MCF 10A (cell line): ENCODE measurements around the gene TMEM132D. TPM values are rescaled to one million over a fixed set of nuclear protein-coding genes. Genes with fewer than 3 reads are reported as not detected.

Experiments used
- BruUV-seq: library from RNA; stranded (reverse); fragments of 400-500 nt; replicated peaks from 2 replicates; lab custom pipeline; 2021; lab: Mats Ljungman, UMichigan
- CTCF ChIA-PET: fragments of 300-600 bp; sonication (Branson Sonifier 250); formaldehyde crosslinking; extraction: SDS; loops from one replicate; lab custom pipeline; 2021; ENCODE audit warnings: antibody characterized with exemption, inconsistent platforms; lab: Yijun Ruan, JAX
- POLR2A ChIA-PET: fragments of 300-600, 350-650 bp; sonication (Branson Sonifier 250); formaldehyde crosslinking; extraction: SDS; loops from one replicate; lab custom pipeline; 2020; ENCODE audit warnings: antibody characterized with exemption, inconsistent platforms; lab: Yijun Ruan, JAX
- DNase-seq: peaks from one replicate; pipeline ENCODE4 v3.0.0-alpha.2; 2018; ENCODE audit not compliant: unreplicated experiment
- H3K27ac Mint-ChIP-seq: one replicate; pipeline ENCODE4 v1.8.0; 2022; ENCODE audit warnings: mild to moderate bottlenecking, low read depth, mixed read lengths; ENCODE audit not compliant: unreplicated experiment
- H3K27me3 Mint-ChIP-seq: one replicate; pipeline ENCODE4 v1.8.0; 2022; ENCODE audit warnings: mixed read lengths; ENCODE audit not compliant: insufficient read depth, unreplicated experiment
- H3K36me3 Mint-ChIP-seq: one replicate; pipeline ENCODE4 v1.8.0; 2022; ENCODE audit warnings: mild to moderate bottlenecking, moderate library complexity, mixed read lengths; ENCODE audit not compliant: insufficient read depth, unreplicated experiment
- H3K4me1 Mint-ChIP-seq: one replicate; pipeline ENCODE4 v1.8.0; 2022; ENCODE audit warnings: mixed read lengths; ENCODE audit not compliant: insufficient read depth, unreplicated experiment
- H3K4me3 Mint-ChIP-seq: one replicate; pipeline ENCODE4 v1.8.0; 2022; ENCODE audit warnings: mild to moderate bottlenecking, moderate library complexity, mixed read lengths; ENCODE audit not compliant: unreplicated experiment
- H3K9me3 Mint-ChIP-seq: one replicate; pipeline ENCODE4 v1.8.0; 2022; ENCODE audit warnings: mixed read lengths; ENCODE audit not compliant: unreplicated experiment
- CTCF ChIP-seq: fragments of 200-600 bp; IDR thresholded peaks from one replicate; pipeline ENCODE4 v1.8.0; 2022; ENCODE audit warnings: antibody characterized with exemption, mild to moderate bottlenecking; ENCODE audit not compliant: unreplicated experiment
- intact Hi-C: fragments of 100-400 bp; cut with micrococcal nuclease; formaldehyde crosslinking; loops from 2 replicates; pipeline ENCODE4 v1.14.1; 2022
- total RNA-seq: library from RNA; stranded (reverse); gene quantifications from 2 replicates; pipeline ENCODE4 v1.2.3, GENCODE V29; 2022

TMEM132D gene
- total RNA-seq, 1 experiment from 2014 or later: not detected

GRCh38 chr12:129325566-129325965, 578.3 kb downstream of the TMEM132D start:
- no peaks in the 10 kb centered on the region for H3K27me3 Mint-ChIP-seq
- POLR2A ChIA-PET: no interaction called here
- intact Hi-C loops: no loop called here
- no peak for TF ChIP-seq CTCF
- CTCF ChIA-PET: interaction anchor here (0.7 kb wide), 1 partner anchor 109 kb away, joined by 3 read pairs; no protein-coding TSS in a partner anchor
- no peaks in the 10 kb centered on the region for H3K4me1 Mint-ChIP-seq
- H3K4me3 Mint-ChIP-seq: no peak overlapping the region
- H3K9me3 Mint-ChIP-seq: peaks cover 10% of the 10 kb centered on the region
- no peak overlapping the region for H3K27ac Mint-ChIP-seq
- DNase-seq: no peak
- no TSS peak for BruUV-seq
- H3K36me3 Mint-ChIP-seq: no peaks in the 10 kb centered on the region

GRCh38 chr12:129312048-129312447, 591.8 kb downstream of the TMEM132D start:
- intact Hi-C loops: no loop called here
- Mint-ChIP-seq H3K4me1 (no peaks in the 10 kb centered on the region), H3K36me3 (no peaks in the 10 kb centered on the region), H3K4me3 (no peak overlapping the region), H3K9me3 (peaks cover 39% of the 10 kb centered on the region), H3K27ac (no peak overlapping the region), H3K27me3 (no peaks in the 10 kb centered on the region)
- POLR2A ChIA-PET: no interaction called here
- no peak for TF ChIP-seq CTCF
- no TSS peak for BruUV-seq
- DNase-seq: no peak
- CTCF ChIA-PET: no interaction called here

GRCh38 chr12:129310346-129310745, 593.5 kb downstream of the TMEM132D start:
- intact Hi-C loops: no loop called here
- CTCF ChIA-PET: no interaction called here
- Mint-ChIP-seq H3K4me3 (no peak overlapping the region), H3K27me3 (no peaks in the 10 kb centered on the region), H3K4me1 (no peaks in the 10 kb centered on the region), H3K36me3 (no peaks in the 10 kb centered on the region), H3K9me3 (peaks cover 25% of the 10 kb centered on the region), H3K27ac (no peak overlapping the region)
- TF ChIP-seq CTCF: no peak
- DNase-seq: no peak
- POLR2A ChIA-PET: no interaction called here
- no TSS peak for BruUV-seq

- DNase-seq: no peak
- H3K27ac Mint-ChIP-seq: no peak overlapping the region
- BruUV-seq: no TSS peak
- no peaks in the 10 kb centered on the region for H3K4me1 Mint-ChIP-seq
- ChIA-PET CTCF (no interaction called here), POLR2A (interaction anchor here (0.7 kb wide), 1 partner anchor 918 kb away, joined by 3 read pairs; no protein-coding TSS in a partner anchor)
- H3K4me3 Mint-ChIP-seq: no peak overlapping the region
- TF ChIP-seq CTCF: no peak
- no peaks in the 10 kb centered on the region for H3K36me3 Mint-ChIP-seq
- intact Hi-C loops: no loop called here
- peaks cover 21% of the 10 kb centered on the region for H3K9me3 Mint-ChIP-seq
- no peaks in the 10 kb centered on the region for H3K27me3 Mint-ChIP-seq
These were observed 598.0 kb downstream of the TMEM132D start for GRCh38 chr12:129305851-129306250.
